ENCODE results near the gene C16orf96.

DNA sequence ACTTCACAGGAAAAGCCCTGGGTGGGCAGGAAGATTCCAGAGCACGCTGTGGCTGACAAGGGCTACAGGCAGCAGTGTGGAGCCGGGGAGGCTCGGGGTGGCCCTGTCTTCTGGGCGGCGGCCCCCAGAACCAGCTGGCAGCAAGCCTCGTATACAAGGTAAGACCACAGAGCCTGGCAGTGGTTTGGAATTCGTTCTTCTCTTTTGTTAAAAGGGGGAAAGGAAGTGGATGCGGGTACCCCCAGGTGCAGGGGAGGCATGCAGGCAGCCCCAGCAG lies 52.5 kb downstream of the C16orf96 start:
- TF ChIP-seq TAF1 (IDR thresholded peaks at IDR 0.05; ENCODE audit: low read depth): no peak
- TF ChIP-seq, protein P1, sequence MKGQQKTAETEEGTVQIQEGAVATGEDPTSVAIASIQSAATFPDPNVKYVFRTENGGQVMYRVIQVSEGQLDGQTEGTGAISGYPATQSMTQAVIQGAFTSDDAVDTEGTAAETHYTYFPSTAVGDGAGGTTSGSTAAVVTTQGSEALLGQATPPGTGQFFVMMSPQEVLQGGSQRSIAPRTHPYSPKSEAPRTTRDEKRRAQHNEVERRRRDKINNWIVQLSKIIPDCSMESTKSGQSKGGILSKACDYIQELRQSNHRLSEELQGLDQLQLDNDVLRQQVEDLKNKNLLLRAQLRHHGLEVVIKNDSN (IDR thresholded peaks at IDR 0.05): no peak
- no peak for TF ChIP-seq CEBPB (IDR thresholded peaks at IDR 0.05)
- no peak for TF ChIP-seq RAD21 (IDR thresholded peaks at IDR 0.05; ENCODE audit: low read depth)
- TF ChIP-seq ZBTB7A (IDR thresholded peaks at IDR 0.05; ENCODE audit: low read depth): no peak
